DND-41 (cell line): ENCODE measurements around the gene LCN1.

ENCODE experiments used
- EZH2 ChIP-seq: IDR thresholded peaks from 3 replicates; pipeline ENCODE4 v1.6.1; 2012; ENCODE audit warnings: borderline replicate concordance, low read depth, mild to moderate bottlenecking, moderate library complexity, low read length, inconsistent platforms; ENCODE audit not compliant: severe bottlenecking
- TF ChIP-seq, protein P1 (sequence below): IDR thresholded peaks from 2 replicates; pipeline ENCODE4 v1.5.1; 2012; ENCODE audit warnings: borderline replicate concordance, low read length, moderate library complexity, mild to moderate bottlenecking; ENCODE audit not compliant: poor library complexity, severe bottlenecking; ENCODE audit errors: extremely low read depth

DNA sequence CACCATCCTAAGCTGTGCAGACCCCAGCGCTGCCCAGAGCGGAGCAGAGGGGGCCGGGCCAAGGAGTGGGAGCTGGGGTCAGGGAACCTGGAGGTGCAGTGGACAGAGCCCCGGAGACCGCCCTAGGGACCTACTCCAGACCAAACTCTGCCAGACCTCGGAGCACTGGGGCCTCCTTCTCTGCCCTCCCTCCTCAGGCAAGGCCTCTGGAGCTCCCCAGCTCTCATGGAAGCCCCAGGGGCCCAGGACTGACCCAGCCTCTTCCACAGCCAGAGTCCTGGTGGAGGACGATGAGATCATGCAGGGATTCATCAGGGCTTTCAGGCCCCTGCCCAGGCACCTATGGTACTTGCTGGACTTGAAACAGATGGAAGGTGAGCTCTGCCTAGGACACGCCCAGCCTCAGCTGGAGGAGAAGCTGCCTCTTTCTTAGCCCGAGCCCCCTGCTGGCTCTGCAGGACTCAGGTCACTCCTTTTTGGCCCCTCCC lies 43.9 kb downstream of the LCN1 start:
- TF ChIP-seq, protein P1, sequence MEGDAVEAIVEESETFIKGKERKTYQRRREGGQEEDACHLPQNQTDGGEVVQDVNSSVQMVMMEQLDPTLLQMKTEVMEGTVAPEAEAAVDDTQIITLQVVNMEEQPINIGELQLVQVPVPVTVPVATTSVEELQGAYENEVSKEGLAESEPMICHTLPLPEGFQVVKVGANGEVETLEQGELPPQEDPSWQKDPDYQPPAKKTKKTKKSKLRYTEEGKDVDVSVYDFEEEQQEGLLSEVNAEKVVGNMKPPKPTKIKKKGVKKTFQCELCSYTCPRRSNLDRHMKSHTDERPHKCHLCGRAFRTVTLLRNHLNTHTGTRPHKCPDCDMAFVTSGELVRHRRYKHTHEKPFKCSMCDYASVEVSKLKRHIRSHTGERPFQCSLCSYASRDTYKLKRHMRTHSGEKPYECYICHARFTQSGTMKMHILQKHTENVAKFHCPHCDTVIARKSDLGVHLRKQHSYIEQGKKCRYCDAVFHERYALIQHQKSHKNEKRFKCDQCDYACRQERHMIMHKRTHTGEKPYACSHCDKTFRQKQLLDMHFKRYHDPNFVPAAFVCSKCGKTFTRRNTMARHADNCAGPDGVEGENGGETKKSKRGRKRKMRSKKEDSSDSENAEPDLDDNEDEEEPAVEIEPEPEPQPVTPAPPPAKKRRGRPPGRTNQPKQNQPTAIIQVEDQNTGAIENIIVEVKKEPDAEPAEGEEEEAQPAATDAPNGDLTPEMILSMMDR: no peak
- TF ChIP-seq EZH2: no peak
